KMS-11 (cell line): ENCODE data around the gene SLC38A7.

ENCODE experiments used
- H2AFZ ChIP-seq: fragments of 200-600 bp; sonication (generic); 2 replicates; pipeline ENCODE4 v1.6.1; 2016; ENCODE audit warnings: antibody characterized with exemption, mixed run types, low read depth
- H3K27ac ChIP-seq: fragments of 200-600 bp; sonication (generic); 2 replicates; pipeline ENCODE4 v1.6.1; 2016; ENCODE audit warnings: mild to moderate bottlenecking, mixed run types
- H3K27me3 ChIP-seq: fragments of 200-600 bp; sonication (generic); 2 replicates; pipeline ENCODE4 v1.6.1; 2017; ENCODE audit warnings: mild to moderate bottlenecking, low read depth, mixed run types, moderate library complexity; ENCODE audit not compliant: insufficient read depth
- H3K36me3 ChIP-seq: fragments of 200-600 bp; sonication (generic); 2 replicates; pipeline ENCODE4 v1.6.1; 2017; ENCODE audit warnings: mild to moderate bottlenecking, mixed run types; ENCODE audit not compliant: insufficient read depth
- H3K4me1 ChIP-seq: fragments of 200-600 bp; sonication (generic); 2 replicates; pipeline ENCODE4 v1.6.1; 2016; ENCODE audit warnings: mild to moderate bottlenecking, low read depth, mixed run types; ENCODE audit not compliant: poor library complexity, severe bottlenecking
- H3K4me2 ChIP-seq: fragments of 200-600 bp; sonication (generic); 2 replicates; pipeline ENCODE4 v1.7.0; 2016; ENCODE audit warnings: mild to moderate bottlenecking, mixed run types
- H3K4me3 ChIP-seq: fragments of 200-600 bp; sonication (generic); IDR thresholded peaks from 2 replicates; pipeline ENCODE4 v1.6.1; 2017; ENCODE audit warnings: low read depth, low read length, mixed read lengths; ENCODE audit not compliant: insufficient read depth
- H3K79me2 ChIP-seq: fragments of 200-600 bp; sonication (generic); 2 replicates; pipeline ENCODE4 v1.6.1; 2016; ENCODE audit warnings: low read depth, mixed run types; ENCODE audit not compliant: insufficient read depth
- H3K9ac ChIP-seq: fragments of 200-600 bp; sonication (generic); 2 replicates; pipeline ENCODE4 v1.6.1; 2016; ENCODE audit warnings: mild to moderate bottlenecking, mixed run types
- H4K20me1 ChIP-seq: fragments of 200-600 bp; sonication (generic); 2 replicates; pipeline ENCODE4 v1.6.1; 2016; ENCODE audit warnings: mild to moderate bottlenecking, mixed run types; ENCODE audit not compliant: insufficient read depth
- TF ChIP-seq, protein P1 (sequence below): fragments of 200-600 bp; sonication (generic); conservative IDR thresholded peaks from 2 replicates; pipeline ENCODE4 v1.6.1; 2017; ENCODE audit warnings: low read depth, mild to moderate bottlenecking, antibody characterized with exemption, low read length, moderate library complexity, mixed read lengths

SLC38A7 gene

DNA sequence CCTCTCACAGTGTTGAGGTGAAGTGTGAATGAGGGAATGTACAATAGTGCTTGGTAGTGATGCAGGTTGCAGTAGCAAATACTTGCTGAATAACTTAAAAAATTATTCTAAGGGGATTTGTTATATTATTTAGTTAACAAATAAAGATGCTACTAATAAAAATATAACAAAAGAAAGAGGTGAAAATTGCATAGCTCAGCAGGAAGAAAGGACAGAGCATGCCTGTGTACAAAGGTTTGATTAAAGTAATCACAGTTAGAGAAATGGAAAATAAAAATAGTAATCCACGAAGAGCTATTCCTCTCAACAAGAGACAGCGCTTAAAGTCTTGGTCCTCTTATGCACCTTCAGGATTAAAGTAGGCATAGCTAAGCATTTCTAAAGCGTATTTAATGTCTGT, 38.5 kb upstream of the SLC38A7 start:
- TF ChIP-seq, protein P1, sequence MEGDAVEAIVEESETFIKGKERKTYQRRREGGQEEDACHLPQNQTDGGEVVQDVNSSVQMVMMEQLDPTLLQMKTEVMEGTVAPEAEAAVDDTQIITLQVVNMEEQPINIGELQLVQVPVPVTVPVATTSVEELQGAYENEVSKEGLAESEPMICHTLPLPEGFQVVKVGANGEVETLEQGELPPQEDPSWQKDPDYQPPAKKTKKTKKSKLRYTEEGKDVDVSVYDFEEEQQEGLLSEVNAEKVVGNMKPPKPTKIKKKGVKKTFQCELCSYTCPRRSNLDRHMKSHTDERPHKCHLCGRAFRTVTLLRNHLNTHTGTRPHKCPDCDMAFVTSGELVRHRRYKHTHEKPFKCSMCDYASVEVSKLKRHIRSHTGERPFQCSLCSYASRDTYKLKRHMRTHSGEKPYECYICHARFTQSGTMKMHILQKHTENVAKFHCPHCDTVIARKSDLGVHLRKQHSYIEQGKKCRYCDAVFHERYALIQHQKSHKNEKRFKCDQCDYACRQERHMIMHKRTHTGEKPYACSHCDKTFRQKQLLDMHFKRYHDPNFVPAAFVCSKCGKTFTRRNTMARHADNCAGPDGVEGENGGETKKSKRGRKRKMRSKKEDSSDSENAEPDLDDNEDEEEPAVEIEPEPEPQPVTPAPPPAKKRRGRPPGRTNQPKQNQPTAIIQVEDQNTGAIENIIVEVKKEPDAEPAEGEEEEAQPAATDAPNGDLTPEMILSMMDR, result no peak
- no peaks in the 10 kb centered on the region for H3K27me3 ChIP-seq
- peaks cover 8% of the 10 kb centered on the region; the same call in 1 of the 2 replicates for H3K36me3 ChIP-seq

DNA sequence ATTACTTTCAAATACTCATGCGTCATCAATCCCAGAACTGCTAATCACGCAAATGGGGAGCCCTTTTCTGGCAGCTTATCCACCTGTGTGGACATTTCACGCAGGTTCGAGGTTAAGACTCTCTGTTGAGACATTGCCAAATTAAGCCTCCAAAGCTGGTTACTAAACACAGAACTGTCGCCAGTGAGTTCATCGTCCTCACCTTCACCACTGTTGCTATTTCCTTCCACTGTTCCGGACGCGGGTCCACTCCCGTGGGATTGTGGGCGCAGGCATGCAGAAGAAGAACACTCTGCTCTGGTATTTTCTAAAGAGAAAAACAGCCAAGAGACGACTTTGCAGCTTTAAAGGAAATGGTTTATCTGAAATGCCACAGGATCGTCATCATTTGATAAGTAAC, 33.4 kb upstream of the SLC38A7 start:
- Histone ChIP-seq H3K4me2 (no peak overlapping the region), H3K36me3 (peaks cover 13% of the 10 kb centered on the region; the same call in 1 of the 2 replicates), H3K4me1 (no peaks in the 10 kb centered on the region), H3K27ac (no peak overlapping the region), H3K79me2 (no peaks in the 10 kb centered on the region), H3K9ac (no peak overlapping the region), H3K27me3 (no peaks in the 10 kb centered on the region), H3K4me3 (no peak overlapping the region), H4K20me1 (no peaks in the 10 kb centered on the region), H2AFZ (no peak overlapping the region)
- TF ChIP-seq, protein P1, result no peak

More for the DNA sequence above, 38.5 kb upstream of the SLC38A7 start:
- no peaks in the 10 kb centered on the region for H4K20me1 ChIP-seq
- H3K4me3 ChIP-seq, result no peak overlapping the region
- no peak overlapping the region for H2AFZ ChIP-seq
- H3K79me2 ChIP-seq, result peaks cover 9% of the 10 kb centered on the region; the same call in 1 of the 2 replicates
- no peak overlapping the region for H3K4me2 ChIP-seq
- H3K4me1 ChIP-seq, result no peaks in the 10 kb centered on the region
- H3K27ac ChIP-seq, result no peak overlapping the region
- H3K9ac ChIP-seq, result no peak overlapping the region

DNA sequence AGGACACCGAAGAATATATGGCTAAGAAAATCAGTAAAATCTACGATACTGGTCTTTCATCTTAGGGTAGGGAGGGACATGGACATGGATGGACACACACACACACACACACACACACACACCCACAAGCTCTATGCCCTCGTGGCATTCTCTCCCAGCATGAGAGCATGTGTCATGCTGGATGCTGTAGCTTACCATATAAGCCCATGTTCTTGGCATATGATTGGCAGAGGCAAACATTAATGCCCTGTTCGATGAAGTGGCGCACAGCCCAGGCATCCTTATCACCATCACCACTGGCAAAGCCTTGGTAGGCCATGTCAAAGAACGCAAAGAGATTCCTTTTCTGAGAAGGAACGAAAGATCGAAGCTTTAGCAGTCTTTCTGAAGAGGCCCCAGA, 31.9 kb upstream of the SLC38A7 start:
- no peak overlapping the region for H3K9ac ChIP-seq
- H3K36me3 ChIP-seq, result peaks cover 13% of the 10 kb centered on the region; the same call in 1 of the 2 replicates
- H3K4me1 ChIP-seq, result no peaks in the 10 kb centered on the region
- no peaks in the 10 kb centered on the region for H3K79me2 ChIP-seq
- H4K20me1 ChIP-seq, result no peaks in the 10 kb centered on the region
- H3K27ac ChIP-seq, result no peak overlapping the region
- H3K4me2 ChIP-seq, result no peak overlapping the region
- H3K4me3 ChIP-seq, result no peak overlapping the region
- H3K27me3 ChIP-seq, result no peaks in the 10 kb centered on the region
- no peak overlapping the region for H2AFZ ChIP-seq
- TF ChIP-seq, protein P1, result no peak

DNA sequence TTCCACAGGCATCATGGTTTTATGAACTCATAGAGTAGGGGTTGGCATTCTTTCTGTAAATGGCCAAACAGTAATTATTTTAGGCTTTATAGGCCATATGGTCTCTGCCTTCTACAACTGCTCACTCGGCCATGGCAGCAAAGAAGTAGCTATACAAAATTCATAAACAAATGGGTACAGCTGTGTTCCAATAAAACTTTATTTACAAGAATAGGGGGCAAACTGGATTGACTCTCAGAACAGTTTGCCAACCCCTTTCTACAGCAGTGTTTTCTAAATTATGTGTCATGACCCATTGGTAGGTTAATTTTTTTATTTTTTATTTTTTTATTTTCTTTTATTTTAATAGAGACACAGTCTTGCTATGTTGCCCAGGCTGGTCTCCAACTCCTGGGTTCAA, 29.2 kb upstream of the SLC38A7 start:
- Histone ChIP-seq H4K20me1 (no peaks in the 10 kb centered on the region), H3K79me2 (no peaks in the 10 kb centered on the region), H3K36me3 (peaks cover 14% of the 10 kb centered on the region; the same call in 1 of the 2 replicates), H3K4me2 (no peak overlapping the region), H2AFZ (no peak overlapping the region), H3K9ac (no peak overlapping the region), H3K27me3 (no peaks in the 10 kb centered on the region), H3K27ac (no peak overlapping the region), H3K4me3 (no peak overlapping the region), H3K4me1 (no peaks in the 10 kb centered on the region)
- TF ChIP-seq, protein P1, result no peak
